ENCODE data around the gene FAM13C. TPM values are rescaled to one million over a fixed set of nuclear protein-coding genes. Genes with fewer than 3 reads are reported as not detected.
A peak's percentile ranks its signal among the peaks of the same experiment; 100 is the strongest.

FAM13C gene
- total and polyA plus RNA-seq, 2 of the 13 experiments (the other 11 are each of a cell fraction or from before 2014, with no cell fraction given), result 0.07 to 0.26 TPM

GRCh38 chr10:59323036-59323459 lies 39.3 kb downstream of the FAM13C start (continued):
- TF ChIP-seq ZSCAN5A (CRISPR knock-in tag; IDR thresholded peaks at IDR 0.05; ENCODE audit: borderline replicate concordance) (no peak), GTF2F1 (IDR thresholded peaks at IDR 0.05; ENCODE audit: low read length) (no peak), ZHX1 (CRISPR knock-in tag; IDR thresholded peaks at IDR 0.05; ENCODE audit: low read depth) (no peak), MAF1 (CRISPR knock-in tag; IDR thresholded peaks at IDR 0.05; ENCODE audit: borderline replicate concordance) (no peak), ATRX (CRISPR knock-in tag; IDR thresholded peaks at IDR 0.05; ENCODE audit: borderline replicate concordance) (no peak), ZSCAN21 (CRISPR knock-in tag; IDR thresholded peaks at IDR 0.05; ENCODE audit: borderline replicate concordance) (no peak), KMT2A (CRISPR knock-in tag; IDR thresholded peaks at IDR 0.05) (no peak), MEIS1 (CRISPR knock-in tag; IDR thresholded peaks at IDR 0.05; ENCODE audit: borderline replicate concordance) (peak; percentile 30; the same call in 1 of the 2 replicates), ZFP36L1 (CRISPR knock-in tag; IDR thresholded peaks at IDR 0.05) (no peak), LRRFIP1 (CRISPR knock-in tag; conservative IDR thresholded peaks at IDR 0.05) (no peak), ZNF616 (CRISPR knock-in tag; IDR thresholded peaks at IDR 0.05; ENCODE audit: low read depth) (no peak), ZNF530 (CRISPR knock-in tag; IDR thresholded peaks at IDR 0.05; ENCODE audit: low read depth) (no peak), ZNF24 (IDR thresholded peaks at IDR 0.05) (no peak), ZNF512 (CRISPR knock-in tag; IDR thresholded peaks at IDR 0.05) (no peak), MYPOP (CRISPR knock-in tag; IDR thresholded peaks at IDR 0.05) (no peak), ZBTB39 (CRISPR knock-in tag; IDR thresholded peaks at IDR 0.05) (no peak), ZFYVE20 (CRISPR knock-in tag; IDR thresholded peaks at IDR 0.05; ENCODE audit: borderline replicate concordance, low read depth) (no peak), HDAC2 (CRISPR knock-in tag; IDR thresholded peaks at IDR 0.05) (peak; percentile 52; the same call in 1 of the 2 replicates)

Data from HepG2 (cell line).